DMS 273 (cell line): Measurements from ENCODE around the gene MRGPRX1.
"Not testable (repeated sequence)": the region's sequence is repeated elsewhere in the genome, so short reads cannot be mapped to it uniquely, and the experiment has no call there.

Experiments used
- DNase-seq: peaks from one replicate; lab custom pipeline; 2025; ENCODE audit not compliant: unreplicated experiment; lab: John Stamatoyannopoulos, UW

The MRGPRX1 gene

GRCh38 chr11:18939314-18939713, at the start of gene MRGPRX1:
TSS of gene MRGPRX1 (minus strand) at chr11:18939414. CDS start at chr11:18934784, 4,630 bp downstream.
- DNase-seq, result no peak

GRCh38 chr11:18987454-18988231, 48.4 kb upstream of the MRGPRX1 start:
- DNase-seq, result no peak

GRCh38 chr11:18986744-18987143, 47.5 kb upstream of the MRGPRX1 start:
- no peak for DNase-seq

DNA sequence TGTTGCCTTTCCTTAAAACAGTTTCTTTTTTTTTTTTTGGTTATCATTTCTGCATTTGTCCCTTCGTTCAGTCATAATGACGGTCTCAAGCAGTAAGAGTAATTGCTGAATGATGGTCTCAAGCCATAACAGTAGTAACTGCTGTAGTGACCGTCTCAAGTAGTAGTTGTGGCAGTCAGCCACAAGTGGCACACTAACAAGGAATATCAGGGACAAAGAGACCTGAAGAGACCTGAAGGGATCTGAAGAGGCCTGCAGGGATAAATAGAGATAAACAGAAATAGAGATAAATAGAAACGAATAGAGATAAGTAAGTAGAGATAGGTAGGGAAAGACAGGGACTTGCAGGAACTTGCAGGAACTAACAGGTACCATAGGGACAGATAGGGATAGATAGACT, 42.7 kb upstream of the MRGPRX1 start:
- no peak for DNase-seq

DNA sequence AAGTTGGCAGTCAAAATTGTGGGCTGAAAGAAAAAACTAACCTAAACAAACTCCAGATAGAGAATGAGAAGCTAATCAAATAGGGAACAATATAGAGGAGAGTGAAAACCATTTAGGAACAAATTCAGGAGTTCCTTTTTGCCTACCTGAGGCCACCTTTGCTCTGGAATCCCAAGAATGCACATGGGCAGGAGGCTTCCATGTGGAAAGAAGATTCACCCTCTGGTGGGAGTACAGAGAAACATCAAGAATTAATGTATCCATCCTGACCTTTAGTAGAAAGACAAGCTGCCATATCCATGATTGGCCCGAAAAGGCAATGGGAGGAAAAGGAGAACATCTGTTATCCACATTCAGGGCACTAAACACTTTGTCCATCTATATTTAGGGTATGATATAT, 35.0 kb upstream of the MRGPRX1 start:
- DNase-seq, result no peak

GRCh38 chr11:18972336-18972735, 33.1 kb upstream of the MRGPRX1 start:
- no peak for DNase-seq

GRCh38 chr11:18969720-18970119, 30.5 kb upstream of the MRGPRX1 start:
- DNase-seq, result no peak

DNA sequence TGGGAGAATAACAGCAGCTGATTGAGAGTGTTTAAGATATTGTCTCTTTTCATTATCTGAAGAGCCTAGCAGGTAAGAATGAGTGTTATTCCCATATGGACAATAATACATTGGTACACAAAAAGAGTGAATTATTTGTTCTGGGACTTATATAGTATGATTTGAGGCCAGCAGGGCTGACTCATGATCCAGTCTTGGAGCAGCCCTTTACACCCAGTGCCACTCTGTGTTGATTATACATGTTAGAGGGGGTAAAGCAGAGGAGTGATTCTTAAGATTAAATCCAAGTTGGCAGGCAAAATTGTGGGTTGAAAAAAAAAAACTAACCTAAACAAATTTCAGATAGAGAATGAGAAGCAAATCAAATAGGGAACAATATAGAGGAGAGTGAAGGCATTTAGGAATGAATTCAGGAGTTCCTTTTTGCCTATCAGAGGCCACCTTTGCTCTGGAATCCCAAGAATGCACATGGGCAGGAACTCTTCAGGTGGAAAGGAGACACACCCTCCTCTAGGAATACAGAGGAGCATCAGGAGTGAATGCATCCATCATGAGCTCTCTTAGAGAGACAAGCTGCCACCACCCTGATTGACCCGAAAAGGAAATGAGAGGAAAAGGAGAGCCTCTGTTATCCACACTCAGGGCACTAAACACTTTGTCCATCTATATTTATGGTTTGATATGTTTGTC, 19.2 kb upstream of the MRGPRX1 start:
- no peak for DNase-seq

DNA sequence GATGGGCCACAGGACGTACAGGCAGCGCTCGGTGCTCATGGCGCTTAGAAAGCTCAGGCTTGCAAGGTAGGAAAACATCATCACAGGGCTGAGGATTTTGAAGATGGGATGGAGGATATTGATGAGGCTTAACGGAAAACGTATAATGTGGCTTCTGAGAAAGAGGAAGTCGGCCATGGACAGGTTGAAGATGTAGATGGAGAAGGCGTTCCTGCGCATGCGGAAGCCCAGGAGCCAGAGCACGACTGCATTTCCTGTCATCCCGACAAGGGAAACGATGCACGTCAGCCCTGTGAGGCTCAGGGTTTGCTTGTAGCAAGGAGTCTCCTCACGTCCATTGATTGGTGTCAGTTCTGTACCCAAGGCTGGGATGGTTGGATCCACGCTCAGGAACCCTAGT, 17.4 kb upstream of the MRGPRX1 start:
- DNase-seq, result no peak

DNA sequence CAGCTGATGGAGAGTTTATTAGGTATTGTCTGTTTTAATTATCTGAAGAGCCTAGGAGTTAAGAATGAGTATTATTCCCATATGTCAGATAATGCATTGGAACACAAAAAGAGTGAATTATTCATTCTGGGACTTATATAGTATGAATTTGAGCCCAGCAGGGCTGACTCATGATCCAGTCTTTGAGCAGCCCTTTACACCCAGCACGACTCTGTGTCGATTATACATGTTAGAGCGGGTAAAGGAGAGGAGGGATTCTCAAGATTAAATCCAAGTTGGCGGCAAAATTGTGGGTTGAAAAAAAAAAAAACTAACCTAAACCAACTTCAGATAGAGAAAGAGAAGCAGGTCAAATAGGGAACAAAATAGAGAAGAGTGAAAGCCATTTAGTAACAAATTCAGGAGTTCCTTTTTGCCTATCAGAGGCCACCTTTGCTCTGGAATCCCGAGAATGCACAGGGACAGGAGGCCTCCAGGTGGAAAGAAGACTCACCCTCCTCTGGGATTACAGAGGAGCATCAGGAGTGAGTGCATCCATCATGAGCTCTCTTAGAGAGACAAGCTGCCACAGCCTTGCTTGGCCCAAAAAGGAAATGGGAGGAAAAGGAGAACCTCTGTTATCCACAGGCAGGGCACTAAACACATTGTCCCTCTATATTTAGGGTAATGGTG, 3.1 kb downstream of the MRGPRX1 start:
- no peak for DNase-seq

DNA sequence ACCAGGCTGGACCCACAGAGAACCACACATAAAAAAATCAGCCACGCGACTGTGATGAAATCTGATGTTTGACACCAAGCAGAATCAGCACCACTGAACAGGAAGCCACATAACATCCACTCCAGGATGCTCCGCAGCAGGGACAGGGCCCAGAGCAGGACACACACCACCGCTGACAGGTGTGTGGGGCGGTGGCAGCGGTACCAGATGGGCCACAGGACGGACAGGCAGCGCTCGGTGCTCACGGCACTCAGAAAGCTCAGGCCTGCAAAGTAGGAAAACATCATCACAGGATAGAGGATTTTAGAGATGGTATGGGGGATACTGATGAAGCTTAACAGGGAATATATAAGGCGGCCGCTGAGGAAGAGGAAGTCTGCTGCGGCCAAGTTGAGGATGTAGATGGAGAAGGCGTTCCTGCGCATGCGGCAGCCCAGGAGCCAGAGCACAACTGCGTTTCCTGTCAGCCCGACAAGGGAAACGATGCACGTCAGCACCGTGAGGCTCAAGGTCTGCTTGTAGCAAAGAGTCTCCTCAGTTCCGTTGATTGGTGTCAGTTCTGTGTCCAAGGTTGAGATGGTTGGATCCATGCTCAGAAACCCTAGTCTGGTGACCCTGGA, 4.9 kb downstream of the MRGPRX1 start:
- DNase-seq, result no peak

DNA sequence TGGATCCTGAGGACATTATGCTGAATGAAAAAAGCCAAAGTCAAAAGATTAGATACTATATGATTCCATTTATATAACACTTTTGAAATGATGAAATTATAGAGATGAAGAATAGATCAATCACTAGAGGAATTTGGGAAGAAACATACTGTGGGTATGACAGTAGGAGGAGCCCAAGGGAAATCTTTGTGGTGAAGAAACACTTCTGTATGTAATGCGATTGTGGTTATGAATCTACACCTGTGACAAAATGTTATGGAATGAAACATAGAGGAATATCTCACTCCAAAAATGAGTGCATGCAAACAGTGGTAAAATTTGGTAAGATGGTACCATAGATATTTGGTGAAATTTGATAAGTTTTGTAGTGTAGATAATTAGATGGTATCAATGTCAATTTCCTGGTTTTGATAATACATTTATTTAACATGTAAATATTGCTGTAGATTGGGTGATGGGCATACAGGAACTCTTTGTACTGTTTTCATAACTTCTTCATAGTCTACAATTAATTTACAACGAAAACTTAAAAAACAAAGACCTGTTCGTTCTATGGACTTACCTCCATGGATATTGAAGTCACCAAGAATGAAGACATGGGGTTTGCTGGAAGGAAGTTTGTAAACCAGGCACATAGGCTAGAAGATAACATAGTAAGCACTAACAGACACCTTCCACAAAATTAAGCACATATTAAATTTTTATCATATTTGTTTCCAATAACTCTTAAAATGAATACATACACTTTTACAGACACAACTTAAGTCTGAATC, 11.5 kb downstream of the MRGPRX1 start:
- DNase-seq, result no peak

DNA sequence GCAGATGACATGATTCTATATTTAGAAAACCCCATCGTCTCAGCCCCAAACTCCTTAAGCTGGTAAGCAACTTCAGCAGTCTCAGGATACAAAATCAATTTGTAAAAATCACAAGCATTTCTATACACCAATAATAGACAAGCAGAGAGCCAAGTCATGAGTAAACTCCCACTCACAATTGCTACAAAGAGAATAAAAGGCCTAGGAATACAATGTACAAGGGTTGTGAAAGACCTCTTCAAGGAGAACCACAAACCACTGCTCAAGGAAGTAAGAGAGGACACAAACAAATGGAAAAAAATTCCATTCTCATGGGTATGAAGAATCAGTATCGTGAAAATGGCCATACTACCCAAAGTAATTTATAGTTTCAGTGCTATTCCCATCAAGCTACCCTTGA, 13.8 kb downstream of the MRGPRX1 start:
- not testable (repeated sequence) for DNase-seq

DNA sequence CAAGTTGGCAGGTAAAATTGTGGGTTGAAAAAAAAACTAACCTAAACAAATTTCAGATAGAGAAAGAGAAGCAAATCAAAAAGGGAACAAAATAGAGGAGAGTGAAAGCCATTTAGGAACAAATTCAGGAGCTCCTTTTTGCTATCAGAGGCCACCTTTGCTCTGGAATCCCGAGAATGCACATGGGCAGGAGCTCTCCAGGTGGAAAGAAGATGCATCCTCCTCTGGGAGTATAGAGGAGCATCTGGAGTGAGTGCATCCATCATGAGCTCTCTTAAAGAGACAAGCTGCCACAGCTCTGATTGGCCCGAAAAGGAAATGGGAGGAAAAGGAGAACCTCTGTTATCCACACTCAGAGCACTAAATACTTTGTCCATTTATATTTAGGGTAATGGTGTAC, 26.3 kb downstream of the MRGPRX1 start:
- DNase-seq, result no peak

- DNase-seq, result no peak
Observed at GRCh38 chr11:18907391-18907790, 31.8 kb downstream of the MRGPRX1 start.

- not testable (repeated sequence) for DNase-seq
Observed at GRCh38 chr11:18900637-18901036, 38.6 kb downstream of the MRGPRX1 start.

DNA sequence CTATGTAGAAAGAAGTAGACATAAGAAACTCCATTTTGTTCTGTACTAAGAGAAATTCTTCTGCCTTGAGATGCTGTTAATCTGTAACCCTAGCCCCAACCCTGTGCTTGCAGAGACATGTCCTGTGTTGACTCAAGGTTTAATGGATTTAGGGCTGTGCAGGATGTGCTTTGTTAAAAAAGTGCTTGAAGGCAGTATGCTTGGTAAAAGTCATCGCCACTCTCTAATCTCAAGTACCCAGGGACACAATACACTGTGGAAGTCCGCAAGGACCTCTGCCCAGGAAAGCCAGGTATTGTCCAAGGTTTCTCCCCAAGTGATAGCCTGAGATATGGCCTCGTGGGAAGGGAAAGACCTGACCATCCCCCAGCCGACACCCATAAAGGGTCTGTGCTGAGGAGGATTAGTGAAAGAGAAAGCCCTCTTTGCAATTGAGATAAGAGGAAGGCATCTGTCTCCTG, 39.0 kb downstream of the MRGPRX1 start:
- not testable (repeated sequence) for DNase-seq

DNA sequence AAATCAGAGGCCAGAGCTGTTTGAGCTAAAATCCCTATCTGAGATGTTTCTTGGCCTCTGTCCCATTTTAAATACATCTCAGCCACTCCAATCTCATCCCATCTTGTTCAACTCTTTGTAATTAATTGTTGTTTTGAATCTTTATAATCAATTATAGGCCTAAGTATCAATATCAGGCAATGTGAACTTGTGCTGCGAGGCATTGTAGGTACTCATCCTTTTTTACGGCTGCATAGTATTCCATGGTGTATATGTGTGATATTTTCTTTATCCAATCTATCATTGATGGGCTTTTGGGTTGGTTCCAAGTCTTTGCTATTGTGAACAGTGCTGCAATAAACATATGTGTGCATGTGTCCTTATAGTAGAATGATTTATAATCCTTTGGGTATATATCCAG, 47.5 kb downstream of the MRGPRX1 start:
- not testable (repeated sequence) for DNase-seq

DNA sequence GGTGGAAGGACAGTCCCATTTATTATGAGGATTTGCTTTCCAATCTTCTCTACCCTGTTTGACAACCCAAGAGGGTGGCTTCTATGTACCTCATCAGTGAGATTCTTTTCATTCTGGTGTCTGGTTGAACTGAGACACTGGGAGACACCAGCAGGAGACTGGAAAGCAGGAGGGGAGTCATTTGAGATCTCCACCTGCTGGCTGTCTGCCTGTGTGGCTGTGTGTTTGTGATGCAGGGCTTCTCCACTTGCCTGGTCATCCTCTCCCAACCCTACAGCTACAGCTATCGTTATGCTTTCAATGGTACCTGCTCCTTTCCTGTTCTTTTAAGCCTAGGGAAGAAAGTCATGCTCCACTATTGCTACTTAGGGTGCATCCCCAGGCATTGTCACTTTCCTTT, 48.6 kb downstream of the MRGPRX1 start:
- no peak for DNase-seq
